ENCODE data around the gene GREM1.

The GREM1 gene

DNA sequence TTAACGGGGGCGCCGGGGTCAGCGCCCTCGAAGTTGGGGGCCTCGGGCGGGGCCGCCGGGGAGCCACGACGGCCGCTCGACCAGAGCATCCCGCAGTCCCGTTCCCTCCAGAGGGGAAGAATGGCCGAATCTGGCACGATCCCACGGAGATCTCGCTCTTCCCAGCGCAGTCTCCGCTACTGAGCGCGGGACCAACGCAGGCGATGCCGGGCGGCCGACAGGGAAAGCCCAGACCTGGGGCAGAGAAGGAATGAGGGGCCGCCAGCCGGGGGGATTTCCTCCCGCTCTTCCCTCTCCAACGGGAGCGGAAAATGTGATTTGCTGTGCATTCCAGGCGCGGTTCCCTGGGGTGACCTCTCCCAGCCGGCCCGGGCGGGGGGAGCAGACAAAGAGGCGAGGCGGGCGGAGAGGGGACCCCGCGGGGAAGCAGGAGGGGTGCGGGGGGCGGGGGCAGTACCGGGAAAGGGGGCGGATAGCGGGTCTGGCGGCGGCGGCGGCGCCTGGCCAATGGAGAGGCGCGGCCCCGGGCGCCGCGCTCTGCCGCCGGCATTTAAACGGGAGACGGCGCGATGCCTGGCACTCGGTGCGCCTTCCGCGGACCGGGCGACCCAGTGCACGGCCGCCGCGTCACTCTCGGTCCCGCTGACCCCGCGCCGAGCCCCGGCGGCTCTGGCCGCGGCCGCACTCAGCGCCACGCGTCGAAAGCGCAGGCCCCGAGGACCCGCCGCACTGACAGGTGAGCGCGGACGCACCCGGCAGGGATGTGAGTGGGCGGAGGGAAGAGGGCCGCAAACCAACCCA, at the start of gene GREM1:
Gene GREM1 (plus strand): TSS at position 579 of the 801 bp plus-strand sequence. CDS start 12,687 bp downstream, outside the sequence.
- DNase-seq, result no peak

DNA sequence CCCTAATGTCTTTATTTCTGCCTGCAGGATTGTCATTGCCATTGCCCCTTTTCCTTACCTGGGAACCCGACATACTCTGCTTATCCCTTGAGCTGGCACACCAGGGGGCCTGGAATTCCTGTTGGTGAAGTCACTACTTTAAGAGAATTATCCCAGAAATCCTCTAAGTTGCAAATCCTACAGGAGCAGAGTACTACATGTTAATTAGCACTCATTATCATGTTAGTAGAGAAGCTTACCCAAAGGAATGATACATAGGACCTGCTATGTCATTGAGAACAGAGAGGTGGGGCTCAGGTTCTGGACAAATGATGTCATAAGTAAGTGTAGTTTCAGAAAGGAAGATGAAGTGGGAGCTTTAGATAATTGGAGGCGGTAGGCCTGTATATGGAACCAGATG, 48.9 kb upstream of the GREM1 start:
- DNase-seq, result no peak

DNA sequence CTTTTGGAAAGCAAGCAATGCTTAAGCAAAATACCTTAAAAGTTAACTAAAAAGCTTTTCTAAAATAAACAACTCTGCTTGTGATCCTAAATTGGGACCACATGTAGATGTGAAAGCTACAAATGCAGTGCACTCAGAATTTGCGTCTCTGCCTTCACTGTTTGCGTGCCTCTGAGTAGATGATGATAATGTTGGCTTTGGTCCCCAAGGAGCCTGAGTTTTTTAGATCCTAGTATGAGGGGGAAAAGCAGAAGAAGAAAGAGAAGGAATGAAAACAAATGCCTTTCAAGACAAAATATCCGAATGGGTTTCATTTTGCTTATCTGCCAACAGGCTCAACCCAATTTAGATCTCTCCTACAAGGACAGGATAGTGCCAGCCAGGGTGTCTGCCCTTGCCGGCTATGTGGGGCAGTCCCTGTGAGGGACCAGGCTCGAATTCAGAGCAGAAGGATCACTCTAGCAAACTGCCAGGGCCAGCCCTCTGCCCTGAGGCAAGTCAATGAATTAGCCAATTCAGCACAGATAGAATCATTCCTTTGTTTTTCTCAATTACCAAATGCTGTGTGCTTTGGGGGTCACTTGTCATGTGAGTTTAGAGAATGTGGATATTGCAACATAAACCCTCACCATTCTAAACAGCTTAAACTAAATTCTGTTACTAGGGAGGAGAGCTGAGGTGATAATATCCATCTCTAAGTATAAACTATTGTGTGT, 47.8 kb upstream of the GREM1 start:
- DNase-seq, result no peak

DNA sequence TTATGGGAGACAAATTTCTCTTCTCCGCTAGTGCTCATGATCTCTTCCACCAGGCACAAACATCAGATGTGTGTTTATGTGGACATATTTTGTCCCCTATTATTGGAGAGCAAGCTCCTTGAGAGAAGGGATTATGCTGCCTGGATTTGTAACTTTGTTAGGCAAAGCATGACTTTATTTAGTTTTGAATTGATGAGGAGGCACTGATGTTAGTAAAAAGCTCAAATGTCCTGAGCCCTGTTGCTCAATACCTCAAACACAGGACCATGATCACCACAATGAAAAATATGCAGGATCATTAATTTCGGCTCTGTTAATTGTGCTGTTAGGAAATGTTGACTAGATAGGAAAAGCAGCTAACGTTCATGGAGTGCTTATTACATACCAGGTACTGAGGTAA, 47.2 kb upstream of the GREM1 start:
- no peak for DNase-seq

DNA sequence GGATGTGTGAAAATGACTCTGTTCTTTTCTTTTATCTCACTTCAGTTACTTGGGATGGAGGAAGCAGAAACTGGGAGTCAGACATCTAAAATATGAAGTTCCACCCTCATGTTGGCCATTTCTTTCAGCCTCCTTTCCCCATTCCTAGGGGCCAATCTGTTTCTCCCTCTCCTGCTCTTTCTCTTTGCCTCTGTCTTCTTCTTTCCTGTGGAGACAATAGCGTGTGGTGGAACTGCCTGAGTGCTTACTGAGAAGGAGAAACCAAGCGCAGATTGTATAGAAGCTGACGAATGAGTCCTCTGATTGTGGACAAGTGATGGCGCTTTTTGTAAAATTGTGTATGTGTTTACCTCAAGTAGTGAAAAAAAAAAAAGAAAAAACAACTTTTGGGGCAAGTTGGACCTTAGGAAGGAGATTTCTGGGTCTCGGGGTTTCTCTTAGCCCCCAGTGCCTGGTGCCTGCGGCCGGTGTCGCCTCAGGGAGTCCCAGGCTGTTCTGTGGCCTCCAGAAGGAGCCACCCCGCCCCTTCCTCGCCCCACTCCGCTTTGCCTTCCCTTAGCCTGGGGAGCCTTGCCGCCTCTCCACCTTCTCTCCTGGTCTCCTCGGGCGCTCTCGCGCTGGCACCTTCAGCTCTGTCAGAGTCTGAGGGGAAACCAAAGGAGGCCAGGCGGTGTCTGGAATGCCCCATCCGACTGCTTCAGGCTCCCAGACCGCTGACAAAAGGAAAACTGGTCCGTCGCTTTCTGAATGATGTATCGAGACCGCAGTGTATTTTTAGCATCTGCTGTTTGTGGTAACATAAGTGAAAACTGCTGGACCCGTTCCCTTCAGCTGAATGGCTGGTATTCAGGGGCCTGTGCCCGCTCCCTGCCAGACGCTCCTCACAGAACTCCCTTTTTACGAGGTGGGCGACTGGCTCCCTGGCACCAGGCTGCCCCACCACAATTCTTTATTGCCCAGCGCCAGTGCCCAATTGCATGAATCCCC, 46.2 kb upstream of the GREM1 start:
- DNase-seq, result no peak

DNA sequence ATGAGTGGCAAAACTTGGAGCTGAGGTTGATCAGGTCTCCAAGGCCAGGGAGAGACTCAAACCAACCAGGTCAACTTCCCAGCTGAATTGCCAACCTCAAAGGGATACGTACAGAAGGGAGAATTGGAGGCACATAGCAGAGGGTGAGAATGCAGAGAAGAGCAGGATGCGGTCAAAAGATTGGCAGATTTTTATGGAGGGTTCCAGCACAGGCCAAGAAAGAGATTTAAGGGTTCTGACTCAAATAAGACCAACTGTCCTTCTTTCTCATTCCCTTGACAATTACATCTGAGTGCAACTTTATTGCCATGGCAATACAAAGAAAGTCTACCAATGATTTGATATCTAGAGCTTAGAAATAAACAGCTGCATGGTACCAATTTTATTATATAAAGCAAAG, 43.1 kb upstream of the GREM1 start:
- no peak for DNase-seq

DNA sequence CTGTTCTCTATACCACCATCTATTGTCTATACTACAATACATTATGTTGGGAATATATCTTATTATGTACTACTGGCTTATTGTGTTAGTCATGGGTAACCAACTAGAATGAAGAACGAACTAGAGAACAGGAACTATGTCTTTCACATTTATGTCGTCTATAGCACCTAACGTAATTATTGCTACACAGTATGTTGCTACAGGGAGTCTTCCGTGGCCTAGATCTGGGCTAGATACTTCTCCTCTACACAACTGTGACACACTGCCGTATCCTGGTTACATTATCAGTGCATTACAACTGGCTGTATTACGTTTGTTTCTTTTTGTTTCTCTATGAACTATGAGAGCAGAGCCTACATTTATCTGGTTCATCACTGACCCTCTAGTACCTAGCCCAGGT, 42.3 kb upstream of the GREM1 start:
- DNase-seq, result no peak

DNA sequence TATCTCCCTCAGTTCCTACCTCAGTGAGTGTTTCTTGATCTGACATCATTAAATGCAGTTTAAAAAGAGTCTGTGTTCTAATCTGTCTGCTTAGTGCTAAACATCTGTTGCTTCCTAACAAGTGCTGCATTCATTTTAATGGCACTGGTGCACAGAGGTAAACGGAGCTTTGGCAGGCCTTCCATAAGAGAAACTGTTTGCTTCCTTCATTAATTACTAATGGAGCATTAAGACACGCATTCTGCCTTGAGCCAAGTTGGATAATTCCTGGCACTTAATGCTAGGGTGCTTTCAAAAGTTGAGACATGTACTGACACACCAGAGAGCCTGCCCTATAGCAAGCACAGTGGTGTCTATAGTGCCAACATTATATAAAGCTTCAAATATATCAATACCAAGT, 41.6 kb upstream of the GREM1 start:
- DNase-seq, result no peak

DNA sequence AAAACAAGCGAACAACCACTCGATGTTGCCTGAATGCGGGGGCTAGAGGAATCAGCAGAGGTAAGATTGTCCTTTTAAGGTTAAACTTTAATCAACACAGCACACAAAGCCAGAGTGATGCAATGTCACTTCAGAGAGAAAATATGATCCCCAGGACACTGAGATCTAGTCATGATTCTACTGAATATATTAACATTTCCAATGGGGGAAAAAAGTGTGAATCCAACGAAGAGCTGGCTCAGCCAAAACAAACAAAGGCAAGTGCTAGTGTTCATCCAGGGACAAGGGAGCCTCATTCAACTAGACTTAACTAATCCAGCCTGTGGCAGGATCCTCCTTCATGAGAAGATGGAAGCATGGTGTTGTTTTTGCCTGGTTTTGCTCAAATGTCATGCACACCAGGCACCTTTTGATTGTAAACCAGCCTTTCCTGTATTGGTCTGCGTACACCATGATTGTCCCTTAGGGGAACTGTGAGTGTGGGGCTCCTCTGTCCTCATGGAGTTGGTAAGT, 40.5 kb upstream of the GREM1 start:
- DNase-seq, result no peak

DNA sequence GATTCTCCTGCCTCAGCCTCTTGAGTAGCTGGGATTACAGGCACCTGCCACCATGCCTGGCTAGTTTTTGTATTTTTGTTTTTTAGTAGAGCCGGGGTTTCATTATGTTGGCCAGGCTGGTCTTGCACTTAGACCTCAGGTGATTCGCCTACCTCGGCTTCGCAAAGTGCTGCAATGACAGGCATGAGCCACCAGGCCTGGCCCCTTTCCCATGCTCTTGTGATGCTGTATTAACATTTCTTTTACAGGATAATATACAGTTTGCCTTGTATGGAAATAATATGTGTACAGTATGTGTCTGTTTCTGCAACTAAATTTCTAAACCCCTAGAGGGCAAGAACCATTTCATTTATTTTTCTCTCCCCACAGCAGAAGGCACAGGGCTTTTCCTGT, 38.5 kb upstream of the GREM1 start:
- no peak for DNase-seq

DNA sequence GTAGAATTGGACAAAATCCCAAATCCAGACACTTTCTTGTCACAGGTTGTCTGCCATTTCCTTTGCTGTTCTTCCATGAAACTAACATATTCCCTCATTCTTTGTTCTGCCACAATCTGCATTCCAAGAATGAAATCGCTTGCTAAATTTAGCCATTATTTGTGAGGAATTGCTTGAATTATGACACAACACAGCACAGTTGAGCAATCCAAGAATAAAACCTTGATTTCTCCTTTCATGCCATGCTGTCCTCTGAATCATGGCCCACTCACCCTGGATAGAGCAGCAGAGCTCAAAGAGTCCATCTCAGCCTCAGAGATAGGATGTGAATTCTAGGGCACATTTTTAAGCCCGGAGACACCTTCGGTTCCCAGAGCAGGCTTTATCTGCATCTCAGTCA, 35.2 kb upstream of the GREM1 start:
- no peak for DNase-seq

DNA sequence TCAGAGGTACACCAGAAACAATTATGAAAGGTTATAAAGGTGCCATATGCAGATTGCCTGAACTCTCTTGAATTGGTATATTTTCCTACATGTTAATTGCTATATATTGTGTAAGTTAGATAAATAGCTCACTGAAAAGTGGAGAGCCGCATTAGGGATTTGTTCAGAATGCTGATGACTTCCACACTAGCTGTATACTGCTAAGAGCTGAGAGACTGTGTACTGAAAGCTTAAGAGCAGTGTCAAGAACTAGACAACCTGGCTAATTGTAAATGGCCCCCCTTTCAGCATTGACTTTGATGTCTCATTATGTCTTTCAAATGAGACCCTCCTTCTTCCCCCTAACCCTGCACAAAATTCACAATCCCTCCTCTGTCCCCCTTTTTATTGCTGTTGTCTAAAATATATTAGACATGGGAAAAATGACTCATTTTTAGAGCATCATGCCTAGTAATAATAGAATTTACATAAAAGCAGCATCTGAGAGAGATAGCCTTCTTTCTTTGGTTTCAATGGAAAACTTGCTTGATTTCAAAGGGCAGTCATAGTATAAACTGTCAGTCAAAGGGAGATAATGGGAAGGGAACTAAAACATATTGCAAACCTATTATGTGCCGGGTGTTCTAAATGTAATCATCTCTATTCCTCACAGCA, 34.7 kb upstream of the GREM1 start:
- no peak for DNase-seq

DNA sequence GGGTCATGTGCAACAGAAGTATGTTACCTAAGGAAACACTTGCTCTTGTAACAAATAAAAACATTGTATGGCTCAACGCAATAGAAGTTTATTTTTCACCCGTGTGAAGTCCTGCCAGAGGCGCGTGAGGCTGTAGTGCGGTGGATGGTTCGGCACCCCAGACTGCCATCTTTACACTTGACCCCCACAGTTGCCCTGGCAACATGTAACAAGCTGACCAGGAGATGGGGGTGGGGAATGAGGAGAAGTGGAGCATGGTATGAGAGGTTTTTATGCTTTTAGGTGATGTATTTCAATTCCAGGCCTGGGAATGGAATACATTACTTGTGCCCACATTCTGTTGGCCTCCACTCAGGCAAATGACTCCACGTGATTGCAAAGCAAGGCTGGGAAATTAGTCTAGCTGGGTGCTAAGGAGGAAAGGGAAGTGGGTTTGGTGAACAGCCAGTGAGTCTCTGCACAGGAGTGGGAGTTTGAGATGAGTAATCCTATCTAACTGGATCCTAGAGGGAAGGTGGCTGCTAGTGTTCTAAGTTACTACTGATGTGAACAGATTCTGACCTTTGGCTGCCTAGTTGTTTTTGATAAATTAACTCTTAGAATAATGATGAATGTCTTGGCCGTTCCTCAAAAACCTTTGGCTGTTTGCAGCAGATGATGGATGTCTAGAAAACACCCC, 33.8 kb upstream of the GREM1 start:
- DNase-seq, result no peak

DNA sequence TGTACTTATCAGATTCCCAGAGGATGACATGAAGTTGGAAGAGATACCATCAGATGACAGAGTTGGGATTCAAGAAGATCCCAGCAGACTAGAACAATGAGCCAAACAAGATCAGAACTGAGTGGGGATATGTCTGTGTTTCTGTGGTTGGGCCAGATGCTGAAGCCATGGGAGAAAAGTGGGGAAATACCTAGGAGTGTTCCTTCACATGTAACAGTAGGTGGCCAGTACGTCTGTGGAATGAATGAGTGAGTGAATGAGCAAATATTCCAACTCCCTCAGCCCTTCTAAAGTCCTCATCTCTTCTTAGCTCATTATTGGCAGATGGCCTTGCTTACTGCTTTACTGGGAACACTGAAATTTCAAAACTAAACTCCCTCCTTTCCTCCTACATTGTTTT, 32.2 kb upstream of the GREM1 start:
- no peak for DNase-seq

DNA sequence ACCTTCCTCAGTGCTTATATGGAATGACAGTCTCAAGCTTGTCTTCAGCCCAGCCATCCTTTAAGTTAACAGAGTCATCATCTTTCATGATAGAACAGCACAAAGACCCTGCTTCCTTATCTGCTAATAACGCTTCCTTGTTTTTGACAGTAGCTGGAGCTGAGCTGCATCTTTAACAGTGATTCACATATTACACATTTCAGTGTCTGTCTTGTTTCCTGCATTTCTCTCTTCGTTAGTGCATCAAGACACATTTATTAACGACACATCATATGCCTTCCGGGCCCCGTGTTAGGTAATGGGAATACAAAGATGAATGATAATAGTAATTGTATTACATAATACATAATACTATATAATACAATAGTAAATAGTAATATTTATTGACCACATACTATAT, 30.2 kb upstream of the GREM1 start:
- DNase-seq, result no peak

DNA sequence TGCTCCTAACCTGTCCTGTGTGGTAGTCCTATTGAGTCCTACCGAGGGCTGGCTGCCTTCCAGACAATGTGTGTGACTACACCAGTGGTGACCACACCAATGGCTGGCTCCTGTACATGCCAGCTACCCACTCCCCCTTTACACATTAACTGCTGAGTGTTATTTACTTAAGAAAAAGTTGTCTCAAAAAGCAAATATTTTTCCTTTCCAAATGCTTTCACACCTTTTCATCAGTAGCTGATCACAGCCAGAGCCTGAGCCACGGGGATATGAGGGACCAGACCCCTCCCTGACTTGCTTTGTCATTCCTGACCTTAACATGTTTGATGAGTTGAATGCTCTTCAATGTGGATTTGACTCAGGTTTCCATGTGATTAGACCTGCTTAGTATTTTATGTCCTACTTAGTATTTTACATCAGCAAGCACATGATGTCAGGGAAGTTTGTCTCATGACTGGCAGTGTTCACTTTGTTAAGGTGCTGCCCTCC, 29.6 kb upstream of the GREM1 start:
- DNase-seq, result no peak

DNA sequence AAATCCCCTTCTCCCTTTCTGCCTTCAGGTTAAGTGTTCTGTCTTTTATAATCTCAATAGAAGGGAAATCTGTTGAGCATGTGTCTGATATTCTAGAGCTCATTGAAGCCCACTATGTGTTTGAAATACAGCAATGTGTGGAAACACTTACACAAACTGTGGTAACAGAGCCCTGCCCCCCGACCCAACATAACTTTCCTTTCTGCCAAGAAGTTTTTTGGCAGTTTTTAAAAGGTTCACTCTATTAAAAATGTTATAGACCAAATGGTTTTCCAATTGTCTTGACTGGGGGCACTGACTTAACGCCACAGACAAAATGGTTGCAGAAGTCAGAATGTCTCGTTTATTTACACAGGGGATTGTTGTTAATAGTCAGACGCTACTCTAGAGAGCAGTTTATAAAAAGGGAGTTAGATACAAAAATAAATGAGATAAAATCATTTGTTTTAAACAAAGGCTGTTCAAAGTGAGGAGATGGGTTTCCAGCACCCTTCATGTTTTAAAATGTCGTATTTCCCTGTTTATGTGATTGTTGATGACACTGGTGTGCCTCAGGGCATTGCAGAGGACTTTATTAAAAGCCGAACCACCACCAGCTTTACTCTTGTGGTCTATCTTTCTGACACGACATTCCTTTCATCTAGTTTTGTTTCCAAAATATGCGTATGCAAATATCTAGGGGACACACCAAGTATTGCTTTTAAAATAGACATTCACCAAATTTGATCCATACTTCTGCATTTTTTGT, 26.7 kb upstream of the GREM1 start:
- no peak for DNase-seq

DNA sequence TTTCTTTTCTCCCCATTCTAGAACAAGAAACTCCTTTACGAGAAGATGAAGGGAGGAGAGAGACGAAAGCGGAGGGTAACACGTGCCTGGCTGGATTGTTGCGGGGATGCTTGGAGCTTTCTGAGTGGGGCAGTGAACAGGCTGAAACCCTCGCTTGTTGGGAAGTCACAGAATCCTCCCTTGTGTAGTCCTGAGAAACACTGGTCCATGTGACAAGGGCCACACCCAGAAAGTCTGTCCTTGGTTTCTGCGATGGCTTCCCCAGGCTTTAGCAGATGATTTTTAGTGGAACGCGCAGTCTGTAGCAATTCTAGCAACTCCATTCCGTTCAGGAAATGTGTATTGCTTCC, 26.1 kb upstream of the GREM1 start:
- no peak for DNase-seq

DNA sequence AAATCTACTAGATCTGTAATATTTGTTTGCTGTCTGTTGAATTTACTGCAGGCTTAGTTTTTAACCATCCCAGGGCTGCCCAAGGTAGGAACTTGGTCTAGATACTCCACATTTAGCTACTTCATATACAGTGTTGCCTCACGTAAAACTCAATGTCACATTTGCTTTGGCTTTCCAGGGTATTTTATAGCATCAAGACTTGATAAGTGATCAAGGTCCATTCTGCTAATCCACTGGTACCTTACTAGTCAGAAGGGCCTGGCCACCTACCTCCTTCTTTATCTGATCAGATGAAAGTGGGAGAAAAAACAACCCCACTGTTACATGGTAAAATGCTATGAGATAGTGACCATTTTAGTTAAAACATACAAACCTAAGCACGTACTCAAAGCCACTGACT, 25.5 kb upstream of the GREM1 start:
- DNase-seq, result no peak

DNA sequence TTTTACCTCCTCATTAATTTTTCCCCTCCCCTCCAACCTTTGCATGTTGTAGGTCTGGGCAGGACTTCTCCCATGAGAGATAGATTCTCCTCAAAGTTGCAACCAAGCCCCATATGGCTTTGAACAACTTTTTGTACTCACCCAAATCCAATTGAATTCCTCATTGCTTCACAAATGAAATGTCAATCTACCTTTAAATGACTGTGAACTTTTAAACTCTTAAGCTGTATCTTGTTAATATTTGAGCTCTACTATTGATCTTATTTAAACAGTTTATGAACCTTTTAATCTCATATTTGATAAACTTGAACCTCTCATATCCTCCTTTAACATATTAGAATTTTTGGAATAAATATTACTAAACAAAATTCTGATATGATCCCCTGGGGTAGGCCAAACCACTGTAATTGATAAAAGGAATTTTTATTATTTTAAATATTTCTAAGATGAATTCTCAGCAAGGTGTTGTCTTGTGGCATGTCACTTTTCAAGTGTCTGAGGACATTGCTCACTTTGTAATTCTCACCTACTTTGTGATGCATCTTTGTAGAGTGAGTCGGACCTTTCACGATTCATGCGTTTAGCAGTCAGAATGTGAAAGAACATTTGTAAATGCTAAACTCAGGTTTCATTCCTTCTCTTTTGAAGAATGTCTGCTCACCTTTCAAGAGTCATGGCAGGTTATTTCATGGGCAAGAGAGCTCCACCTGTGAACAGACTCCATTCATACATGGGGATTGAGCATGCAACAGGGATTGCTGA, 23.4 kb upstream of the GREM1 start:
- DNase-seq, result no peak

Data from activated CD4-positive, CD25-positive, alpha-beta regulatory T cell treated with anti-CD3 and anti-CD28 coated beads, Interleukin-2, amount 50 U/mL, for 72 hours (primary cell).